K562 (cell line): ENCODE measurements around the gene REXO2. TPM values are rescaled to one million over a fixed set of nuclear protein-coding genes. Genes with fewer than 3 reads are reported as not detected.

Source experiments
- ATAC-seq: fragments of 200-7000 bp; cut with Tn5 transposase; 3 replicates; pipeline ENCODE4 v1.9.1; 2020; ENCODE audit warnings: moderate library complexity
- BruUV-seq: library from RNA; stranded (reverse); fragments of 400-500 nt; replicated peaks from 2 replicates; lab custom pipeline; 2021; lab: Mats Ljungman, UMichigan
- CTCF ChIA-PET: fragments of 300-600 bp; formaldehyde crosslinking; extraction: SDS; loops from one replicate; lab custom pipeline; 2021; ENCODE audit warnings: low intra/inter-chr PET ratio; lab: Yijun Ruan, JAX
- POLR2A ChIA-PET: fragments of 300-600, 350-650 bp; sonication (Branson Sonifier 250); formaldehyde crosslinking; extraction: SDS; loops from one replicate; lab custom pipeline; 2021; ENCODE audit warnings: antibody characterized with exemption, inconsistent platforms; lab: Yijun Ruan, JAX
- DNase-seq, 4 experiments: peaks; one replicate each; pipeline versions ENCODE4 v3.0.0 to v3.0.0-alpha.2; 2011 to 2018; ENCODE audit warnings: low spot score in 3 of 4, mixed read lengths in 3 of 4; ENCODE audit errors: extremely low read depth in 1 of 4
- FAIRE-seq: peaks from 2 replicates; lab custom pipeline; 2011; peaks lifted over from hg19 to GRCh38; lab: Jason Lieb, UNC
- H2AFZ ChIP-seq: 2 replicates; pipeline ENCODE4 v1.6.0; 2011; ENCODE audit warnings: low read depth, low read length, control low read depth, inconsistent platforms
- H3K27ac ChIP-seq: fragments of 200-600 bp; 3 replicates; pipeline ENCODE4 v1.8.0; 2011; ENCODE audit warnings: low read depth, mild to moderate bottlenecking, control low read depth, inconsistent platforms, low read length, moderate library complexity, mixed read lengths; ENCODE audit errors: extremely low read depth
- H3K27me3 ChIP-seq, 2 experiments: fragments of 300-600 bp in 1 of 2; 2 replicates in 1 of 2; 3 replicates in 1 of 2; pipeline versions ENCODE4 v1.6.0 to v1.8.0; 2011; ENCODE audit warnings: inconsistent platforms in 2 of 2, low read length in 2 of 2, mild to moderate bottlenecking in 1 of 2, mixed read lengths in 1 of 2, moderate library complexity in 1 of 2; ENCODE audit not compliant: control insufficient read depth in 2 of 2, insufficient read depth in 2 of 2
- H3K36me3 ChIP-seq: fragments of 300-600 bp; 3 replicates; pipeline ENCODE4 v1.8.0; 2011; ENCODE audit warnings: mild to moderate bottlenecking, low read length, inconsistent platforms; ENCODE audit not compliant: control insufficient read depth, insufficient read depth
- H3K4me1 ChIP-seq, 2 experiments: fragments of 200-600 bp in 1 of 2; replicated peaks in 1 of 2; 2 replicates in 1 of 2; 3 replicates in 1 of 2; pipeline versions ENCODE4 v1.5.1 to v1.8.0; 2011; ENCODE audit warnings: inconsistent platforms in 2 of 2, low read length in 2 of 2, mild to moderate bottlenecking in 1 of 2, mixed read lengths in 1 of 2, moderate library complexity in 1 of 2; ENCODE audit not compliant: control insufficient read depth in 2 of 2, insufficient read depth in 2 of 2
- H3K4me2 ChIP-seq: 2 replicates; pipeline ENCODE4 v1.6.1; 2011; ENCODE audit warnings: low read length, control low read depth, inconsistent platforms, mixed read lengths; ENCODE audit not compliant: insufficient read depth
- H3K4me3 ChIP-seq: fragments of 200-600 bp; sonication (generic), shearing (Covaris generic); 2 replicates; pipeline ENCODE4 v1.5.1; 2016; ENCODE audit warnings: control low read depth, inconsistent platforms
- H3K79me2 ChIP-seq: fragments of 200-600 bp; 3 replicates; pipeline ENCODE4 v1.8.0; 2011; ENCODE audit warnings: low read length, inconsistent platforms; ENCODE audit not compliant: control insufficient read depth, insufficient read depth
- H3K9ac ChIP-seq, 2 experiments: 2 replicates each; pipeline versions ENCODE4 v1.6.0 to v1.6.1; 2011; ENCODE audit warnings: low read depth in 2 of 2, low read length in 2 of 2, control low read depth in 1 of 2, inconsistent platforms in 1 of 2, mild to moderate bottlenecking in 1 of 2, mixed read lengths in 1 of 2; ENCODE audit not compliant: insufficient read depth in 1 of 2
- H3K9me1 ChIP-seq: one replicate; pipeline ENCODE4 v1.6.0; 2011; ENCODE audit warnings: inconsistent platforms, mild to moderate bottlenecking, low read length, moderate library complexity; ENCODE audit not compliant: control insufficient read depth, insufficient read depth
- H3K9me3 ChIP-seq: replicated peaks from 2 replicates; pipeline ENCODE4 v1.5.1; 2011; ENCODE audit warnings: low read depth, low read length, inconsistent platforms; ENCODE audit not compliant: control insufficient read depth, insufficient read depth
- H4K20me1 ChIP-seq: replicated peaks from 2 replicates; pipeline ENCODE4 v1.6.1; 2011; ENCODE audit warnings: low read length, inconsistent platforms, mixed read lengths; ENCODE audit not compliant: control insufficient read depth, insufficient read depth
- FOXJ2 ChIP-seq: fragments of 200-800 bp; sonication (Bioruptor generic); IDR thresholded peaks from 2 replicates; pipeline ENCODE4 v1.6.1; 2016; ENCODE audit warnings: missing genetic modification characterization, missing compliant biosample characterization
- GTF2B ChIP-seq: IDR thresholded peaks from 2 replicates; pipeline ENCODE4 v1.6.1; 2011; ENCODE audit not compliant: insufficient read length; ENCODE audit errors: extremely low read depth
- GTF2F1 ChIP-seq: IDR thresholded peaks from 2 replicates; pipeline ENCODE4 v1.6.1; 2011; ENCODE audit warnings: low read depth, low read length, improper control_type of control experiment
- HDAC3 ChIP-seq: fragments of 450-650 bp; IDR thresholded peaks from 2 replicates; pipeline ENCODE4 v1.6.1; 2018; ENCODE audit warnings: borderline replicate concordance, mild to moderate bottlenecking, moderate library complexity; ENCODE audit not compliant: partially characterized antibody
- HMG20A ChIP-seq: fragments of 450-650 bp; formaldehyde crosslinking; conservative IDR thresholded peaks from 2 replicates; pipeline ENCODE4 v1.4.0; 2020; ENCODE audit warnings: mild to moderate bottlenecking, mixed read lengths
- KAT7 ChIP-seq: sonication (generic); formaldehyde crosslinking; IDR thresholded peaks from 2 replicates; pipeline ENCODE4 v1.8.0; 2022; ENCODE audit warnings: missing genetic modification reagents, mild to moderate bottlenecking, borderline replicate concordance
- MAX ChIP-seq: sonication (generic); formaldehyde crosslinking; IDR thresholded peaks from 2 replicates; pipeline ENCODE4 v1.9.0; 2022; ENCODE audit warnings: mild to moderate bottlenecking, missing genetic modification reagents
- NFXL1 ChIP-seq: fragments of 450-650 bp; formaldehyde crosslinking; IDR thresholded peaks from 2 replicates; pipeline ENCODE4 v1.4.0; 2021; ENCODE audit warnings: mild to moderate bottlenecking
- PCBP2 ChIP-seq: fragments of 200-400 bp; formaldehyde crosslinking; IDR thresholded peaks from 2 replicates; pipeline ENCODE4 v1.6.1; 2018; ENCODE audit warnings: low read length, low read depth, mild to moderate bottlenecking, moderate library complexity; ENCODE audit not compliant: poor library complexity, severe bottlenecking
- TRIM25 ChIP-seq: fragments of 450-650 bp; IDR thresholded peaks from 2 replicates; pipeline ENCODE4 v1.7.0; 2016; ENCODE audit warnings: borderline replicate concordance
- ZBTB26 ChIP-seq: fragments of 450-650 bp; formaldehyde crosslinking; IDR thresholded peaks from 2 replicates; pipeline ENCODE4 v1.4.0; 2022; ENCODE audit warnings: missing genetic modification characterization
- ZFPM2 ChIP-seq: fragments of 250-450 bp; sonication (Bioruptor Pico); IDR thresholded peaks from 2 replicates; pipeline ENCODE4 v1.5.1; 2022; ENCODE audit warnings: mild to moderate bottlenecking
- ZNF133 ChIP-seq: fragments of 250-450 bp; sonication (Bioruptor Pico); IDR thresholded peaks from 2 replicates; pipeline ENCODE4 v1.4.0; 2020; ENCODE audit warnings: mild to moderate bottlenecking
- ZNF449 ChIP-seq: fragments of 250-450 bp; sonication (Bioruptor Pico); IDR thresholded peaks from 2 replicates; pipeline ENCODE4 v1.8.0; 2022; ENCODE audit warnings: moderate library complexity, mild to moderate bottlenecking, inconsistent platforms
- in situ Hi-C: fragments of 300-500 bp; cut with MboI; formaldehyde crosslinking; loops from 4 replicates; pipeline ENCODE4 v1.15.0; 2018; ENCODE audit warnings: inconsistent platforms, mixed read lengths
- intact Hi-C: fragments of 100-400 bp; cut with micrococcal nuclease; formaldehyde crosslinking; loops from 2 replicates; pipeline ENCODE4 v1.14.2; 2022
- polyA plus RNA-seq, 8 experiments: library from polyadenylated mRNA; depleted of rRNA in 4 of 8; stranded (reverse) in 5 of 8; unstranded in 3 of 8; fragments of >200 nt; fragmentation: Nextera tagmentation in 2 of 8; fragmentation: Illumina TruSeq in 1 of 8; extraction: Ambion mirVana in 2 of 8; extraction: Trizol in 1 of 8; gene quantifications; 2 replicates each; pipeline versions ENCODE4 v1.2.1 to v1.2.3, GENCODE V29; 2011 to 2014; ENCODE audit warnings: inconsistent platforms in 1 of 8, missing spikeins in 1 of 8
- total RNA-seq, 7 experiments: library from RNA; depleted of rRNA in 6 of 7; stranded (reverse); fragments of >200 nt in 6 of 7; fragmentation: Illumina TruSeq in 2 of 7; extraction: Trizol in 2 of 7; gene quantifications; 2 replicates each; pipeline versions ENCODE4 v1.2.1 to v1.2.3, GENCODE V29; 2011 to 2021; ENCODE audit warnings: low replicate concordance in 1 of 7

REXO2 gene
- total and polyA plus RNA-seq, 9 of the 15 experiments (the other 6 are each of a cell fraction or from before 2014, with no cell fraction given): 143 to 370 (median 193) TPM

GRCh38 chr11:114396916-114397315 is 42.4 kb upstream of the REXO2 start:
- no peak for TF ChIP-seq ZNF133 (CRISPR knock-in tag)
- no peak for TF ChIP-seq ZNF449 (CRISPR knock-in tag)
- TF ChIP-seq HDAC3: no peak
- TF ChIP-seq FOXJ2 (tag): no peak
- no peak for TF ChIP-seq PCBP2
- no peak for TF ChIP-seq GTF2B
- no peak for TF ChIP-seq HMG20A (CRISPR knock-in tag)
- TF ChIP-seq ZBTB26: no peak
- TF ChIP-seq KAT7 (CRISPR knock-in tag): no peak
- TF ChIP-seq TRIM25: no peak
- no peak for TF ChIP-seq GTF2F1
- no peak for TF ChIP-seq NFXL1 (CRISPR knock-in tag)
- TF ChIP-seq MAX (CRISPR knock-in tag): no peak
- no peak for TF ChIP-seq ZFPM2
- H3K9me3 ChIP-seq: no peaks in the 10 kb centered on the region
- no peaks in the 10 kb centered on the region for H4K20me1 ChIP-seq
- ChIA-PET POLR2A (interaction anchor here (1.0 kb wide), 1 partner anchor 16 kb away, joined by 3 read pairs; no protein-coding TSS in a partner anchor), CTCF (no interaction called here)
- no TSS peak for BruUV-seq
- no peak overlapping the region for H3K27ac ChIP-seq
- H3K79me2 ChIP-seq: peaks cover 41% of the 10 kb centered on the region
- 0 out of 4 replicates have a peak overlapping the region, but pooled peaks of 1 of the 2 experiments have one; percentile 9 for H3K9ac ChIP-seq
- H3K4me1 ChIP-seq: peaks cover 3 to 22% of the 10 kb centered on the region in 2 experiments
- intact Hi-C loops (no loop called here), in situ Hi-C loops (no loop called here)
- no peak overlapping the region for H3K4me2 ChIP-seq
- H3K9me1 ChIP-seq: no peaks in the 10 kb centered on the region
- no peaks in the 10 kb centered on the region for H3K27me3 ChIP-seq
- H3K4me3 ChIP-seq: no peak overlapping the region
- DNase-seq (no peak), FAIRE-seq (no peak), ATAC-seq (no peak)
- H2AFZ ChIP-seq: no peak overlapping the region
- no peaks in the 10 kb centered on the region for H3K36me3 ChIP-seq
